T-cell (primary cell): ENCODE results near the gene TPM3. TPM values are rescaled to one million over a fixed set of nuclear protein-coding genes. Genes with fewer than 3 reads are reported as not detected.
"Not testable (repeated sequence)": the region's sequence is repeated elsewhere in the genome, so short reads cannot be mapped to it uniquely, and the experiment has no call there.

Experiments
- ATAC-seq, 4 experiments: fragments of 200-7000 bp in 3 of 4; fragments of 150-1000 bp in 1 of 4; cut with Tn5 transposase; replicated peaks in 1 of 4; 1 replicate in 3 of 4; 2 replicates in 1 of 4; pipeline ENCODE4 v1.10.0; 2021; ENCODE audit warnings: moderate library complexity in 3 of 4, mild to moderate bottlenecking in 2 of 4, moderate number of reproducible peaks in 1 of 4
- CTCF ChIA-PET, 2 donors: fragments of 300-600 bp; sonication (Branson Sonifier 250); formaldehyde crosslinking; loops; one replicate each; lab custom pipeline; 2022; ENCODE audit warnings: antibody characterized with exemption in 2 of 2; lab: Charles Lee
- POLR2A ChIA-PET, 2 donors: fragments of 300-600 bp; sonication (Branson Sonifier 250); formaldehyde crosslinking; loops; one replicate each; lab custom pipeline; 2022; ENCODE audit warnings: antibody characterized with exemption in 2 of 2; lab: Charles Lee
- DNase-seq, 35 experiments: peaks; one replicate each; pipeline versions ENCODE4 v3.0.0 to v3.0.0-alpha.2; 2013 to 2023
- H3K27ac ChIP-seq: one replicate; pipeline ENCODE4 v1.5.1; 2013; ENCODE audit warnings: low read length
- H3K27me3 ChIP-seq, 2 experiments: replicated peaks in 1 of 2; 1 replicate in 1 of 2; 2 replicates in 1 of 2; pipeline versions ENCODE4 v1.6.1 to v1.7.0; 2013; ENCODE audit warnings: low read length in 1 of 2, mixed read lengths in 1 of 2; ENCODE audit not compliant: control insufficient read depth in 2 of 2, insufficient read depth in 2 of 2; ENCODE audit errors: extremely low read depth in 1 of 2
- H3K36me3 ChIP-seq, 2 donors: 1 replicate in 1 of 2; 2 replicates in 1 of 2; pipeline versions ENCODE4 v1.6.1 to v1.7.0; 2013; ENCODE audit warnings: low read length in 1 of 2; ENCODE audit not compliant: control insufficient read depth in 2 of 2, insufficient read depth in 1 of 2; ENCODE audit errors: extremely low read depth in 1 of 2
- H3K4me1 ChIP-seq, 2 experiments: 1 replicate in 1 of 2; 2 replicates in 1 of 2; pipeline versions ENCODE4 v1.6.1 to v1.7.0; 2013; ENCODE audit warnings: low read length in 2 of 2, mixed read lengths in 1 of 2; ENCODE audit not compliant: insufficient read depth in 2 of 2, control insufficient read depth in 1 of 2; ENCODE audit errors: extremely low read depth in 1 of 2
- H3K4me3 ChIP-seq, 2 donors: 1 replicate in 1 of 2; 2 replicates in 1 of 2; pipeline versions ENCODE4 v1.5.1 to v1.7.0; 2013; ENCODE audit warnings: mild to moderate bottlenecking in 2 of 2, low read length in 1 of 2, moderate library complexity in 1 of 2; ENCODE audit not compliant: control insufficient read depth in 1 of 2; ENCODE audit errors: extremely low read depth in 1 of 2
- H3K9me3 ChIP-seq: 2 replicates; pipeline ENCODE4 v1.7.0; 2013
- H3K27ac Mint-ChIP-seq, 2 donors: one replicate each; pipeline ENCODE4 v1.8.0; 2020 to 2021; ENCODE audit warnings: mild to moderate bottlenecking in 2 of 2, mixed read lengths in 2 of 2
- H3K27me3 Mint-ChIP-seq, 2 donors: one replicate each; pipeline ENCODE4 v1.8.0; 2021 to 2022; ENCODE audit warnings: mixed read lengths in 2 of 2
- H3K36me3 Mint-ChIP-seq: one replicate; pipeline ENCODE4 v1.8.0; 2021; ENCODE audit warnings: mixed read lengths
- H3K4me1 Mint-ChIP-seq, 3 donors: one replicate each; pipeline ENCODE4 v1.8.0; 2020 to 2022; ENCODE audit warnings: mixed read lengths in 3 of 3, mild to moderate bottlenecking in 1 of 3
- H3K4me3 Mint-ChIP-seq, 3 donors: one replicate each; pipeline ENCODE4 v1.8.0; 2020 to 2022; ENCODE audit warnings: mild to moderate bottlenecking in 3 of 3, mixed read lengths in 3 of 3, moderate library complexity in 3 of 3
- H3K9me3 Mint-ChIP-seq, 3 donors: one replicate each; pipeline ENCODE4 v1.8.0; 2020 to 2022; ENCODE audit warnings: mixed read lengths in 3 of 3
- WGBS: methylation state at CpG from one replicate; pipeline ENCODE4 v1.1.5; 2013; ENCODE audit warnings: missing lambda C conversion rate; ENCODE audit not compliant: insufficient coverage; 5-methylcytosine and 5-hydroxymethylcytosine counted together
- total RNA-seq, 35 experiments: library from RNA in 6 of 35; stranded (reverse) in 6 of 35; fragments of 120-200 nt in 1 of 35; gene quantifications; one replicate each; pipeline versions ENCODE4 v1.2.1 to v1.2.4 and lab custom pipeline; 2013 to 2026

The TPM3 gene
- total RNA-seq, 5 donors from 2014 or later (not counting 1 experiment from before 2014, with no cell fraction given), result 340 to 396 (median 363) TPM

DNA sequence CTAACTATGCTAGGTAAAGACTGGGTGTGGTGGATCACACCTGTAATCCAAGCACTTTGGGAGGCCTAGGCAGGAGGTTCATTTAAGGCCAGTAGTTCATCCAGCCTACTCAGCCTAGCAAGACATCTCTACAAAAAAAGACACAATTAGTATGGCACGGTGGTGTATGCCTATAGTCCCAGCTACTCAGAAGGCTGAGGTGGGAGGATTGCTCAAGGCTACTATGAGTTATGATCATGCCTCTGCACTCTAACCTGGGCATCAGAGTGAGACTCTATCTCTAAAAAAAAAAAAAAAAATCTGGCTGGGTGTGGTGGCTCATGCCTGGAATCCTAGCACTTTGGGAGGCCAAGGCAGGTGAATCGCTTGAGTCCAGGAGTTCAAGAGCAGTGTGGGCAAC is 58.6 kb downstream of the TPM3 start:
- no peak overlapping the region for H3K27ac Mint-ChIP-seq
- no peaks in the 10 kb centered on the region for H3K27me3 Mint-ChIP-seq
- ATAC-seq (no peak), DNase-seq (no peak)
- Histone ChIP-seq H3K4me1 (no peaks in the 10 kb centered on the region), H3K27me3 (no peaks in the 10 kb centered on the region), H3K9me3 (no peaks in the 10 kb centered on the region), H3K27ac (no peak overlapping the region), H3K4me3 (no peak overlapping the region), H3K36me3 (no peaks in the 10 kb centered on the region)
- no peaks in the 10 kb centered on the region for H3K36me3 Mint-ChIP-seq
- H3K4me1 Mint-ChIP-seq, result no peaks in the 10 kb centered on the region
- ChIA-PET CTCF (no interaction called here), POLR2A (interaction anchor here in 1 of 2 donors (0.7 kb wide), 1 partner anchor 132 kb away, joined by 7 read pairs; no protein-coding TSS in a partner anchor)
- no peaks in the 10 kb centered on the region for H3K9me3 Mint-ChIP-seq
- no peak overlapping the region for H3K4me3 Mint-ChIP-seq
- WGBS, result 100% methylated on average over 1 of the region's 2 CpGs

DNA sequence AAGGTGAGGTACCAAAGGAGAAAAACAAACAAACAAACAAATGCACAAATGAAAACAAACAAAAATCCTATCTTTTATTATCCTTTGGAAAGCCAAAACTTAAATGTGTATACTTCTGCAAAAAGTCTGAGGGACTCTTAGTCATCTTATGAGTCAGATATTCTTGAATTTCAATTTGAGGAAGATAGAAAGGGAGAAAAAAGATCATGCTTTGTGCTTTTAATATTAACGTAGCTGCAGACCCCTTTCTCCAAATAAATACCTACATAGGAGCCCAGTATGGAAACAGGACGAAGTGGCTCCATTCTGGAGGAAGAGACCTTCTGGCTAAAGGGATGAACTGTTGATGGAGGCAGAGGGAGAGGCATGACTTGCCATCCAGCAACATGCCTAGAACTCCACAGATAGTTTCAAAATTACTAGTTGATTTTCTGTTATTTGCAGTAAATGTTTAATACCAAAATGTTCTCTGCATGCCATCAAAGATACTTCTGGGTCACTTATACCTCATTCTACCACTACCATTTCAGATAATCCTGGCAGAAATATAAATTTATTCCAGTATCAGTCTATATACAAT is 62.4 kb downstream of the TPM3 start:
- POLR2A ChIA-PET, result no interaction called here

DNA sequence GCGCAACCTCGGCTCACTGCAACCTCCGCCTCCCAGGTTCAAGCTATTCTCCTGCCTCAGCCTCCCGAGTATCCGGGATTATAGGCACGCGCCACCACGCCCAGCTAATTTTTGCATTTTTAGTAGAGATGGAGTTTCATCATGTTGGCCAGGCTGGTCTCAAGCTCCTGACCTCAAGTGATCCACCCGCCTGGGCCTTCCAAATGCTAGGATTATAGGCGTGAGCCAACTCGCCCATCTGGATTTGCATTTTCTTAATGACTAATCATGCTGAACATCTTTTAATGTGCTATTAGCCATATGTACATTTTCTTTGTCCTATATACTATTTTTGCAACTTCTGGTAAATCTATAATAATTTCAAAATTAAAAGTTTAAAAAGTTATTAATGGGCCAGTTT is 68.7 kb downstream of the TPM3 start:
- 100% methylated on average over 2 of the region's 11 CpGs for WGBS
- DNase-seq, H3K36me3 ChIP-seq, H3K9me3 Mint-ChIP-seq, ATAC-seq, H3K36me3 Mint-ChIP-seq, H3K4me3 Mint-ChIP-seq, H3K4me3 ChIP-seq, H3K27ac Mint-ChIP-seq, H3K27me3 Mint-ChIP-seq, H3K9me3 ChIP-seq, H3K4me1 ChIP-seq, POLR2A ChIA-PET, H3K27me3 ChIP-seq, H3K4me1 Mint-ChIP-seq, H3K27ac ChIP-seq: not testable (repeated sequence)
- CTCF ChIA-PET, result interaction anchor here (0.5 to 0.7 kb wide), 2 partner anchors 97 to 116 kb away, joined by 3 to 4 read pairs; no protein-coding TSS in a partner anchor

More for the DNA sequence above, 62.4 kb downstream of the TPM3 start:
- H3K4me1 ChIP-seq, result no peaks in the 10 kb centered on the region
- Mint-ChIP-seq H3K9me3 (no peaks in the 10 kb centered on the region), H3K27me3 (no peaks in the 10 kb centered on the region), H3K4me1 (no peaks in the 10 kb centered on the region), H3K36me3 (no peaks in the 10 kb centered on the region), H3K4me3 (no peak overlapping the region), H3K27ac (no peak overlapping the region)
- no peak overlapping the region for H3K4me3 ChIP-seq
- WGBS, result no CpG with 5 or more reads among the region's 2 CpGs
- CTCF ChIA-PET, result interaction anchor here in 1 of 2 donors (0.5 kb wide), 1 partner anchor 14 kb away, joined by 4 read pairs; no protein-coding TSS in a partner anchor
- H3K36me3 ChIP-seq, result no peaks in the 10 kb centered on the region
- H3K9me3 ChIP-seq, result no peaks in the 10 kb centered on the region
- DNase-seq, result no peak
- no peak overlapping the region for H3K27ac ChIP-seq
- ATAC-seq, result no peak
- no peaks in the 10 kb centered on the region for H3K27me3 ChIP-seq

DNA sequence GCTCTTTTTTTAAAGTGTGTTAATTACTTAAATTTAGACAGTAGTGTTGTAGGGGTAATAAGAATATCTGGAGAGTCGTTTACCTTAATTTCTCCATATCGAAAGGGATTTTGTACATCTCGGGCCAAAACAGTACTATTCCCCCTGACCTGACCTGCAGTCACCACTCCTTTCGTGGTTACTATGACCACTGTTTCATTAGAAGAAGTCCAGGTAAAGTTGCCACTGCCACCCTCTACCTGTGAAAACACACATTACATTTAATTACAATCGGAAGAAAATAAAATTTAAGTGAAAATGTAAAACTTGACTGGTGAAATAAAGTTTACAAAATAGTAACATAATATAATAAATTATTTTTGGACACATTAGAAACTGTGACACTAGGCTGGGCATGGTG is 74.3 kb downstream of the TPM3 start:
- Mint-ChIP-seq H3K9me3 (no peaks in the 10 kb centered on the region), H3K4me3 (no peak overlapping the region), H3K27me3 (no peaks in the 10 kb centered on the region), H3K27ac (no peak overlapping the region), H3K36me3 (no peaks in the 10 kb centered on the region), H3K4me1 (peaks cover 11 to 12% (median 12%) of the 10 kb centered on the region in 3 donors)
- POLR2A ChIA-PET, result interaction anchor here in 1 of 2 donors (0.7 kb wide), 1 partner anchor 226 kb away, joined by 3 read pairs; no protein-coding TSS in a partner anchor
- WGBS, result 60% methylated on average over 1 of the region's 5 CpGs
- CTCF ChIA-PET, result interaction anchor here in 1 of 2 donors (0.7 kb wide), 1 partner anchor 40 kb away, joined by 4 read pairs; no protein-coding TSS in a partner anchor
- no peak overlapping the region for H3K27ac ChIP-seq
- H3K9me3 ChIP-seq, result no peaks in the 10 kb centered on the region
- H3K4me3 ChIP-seq, result no peak overlapping the region
- DNase-seq (no peak), ATAC-seq (no peak)
- no peaks in the 10 kb centered on the region for H3K27me3 ChIP-seq
- peaks cover 4 to 10% of the 10 kb centered on the region in 2 experiments for H3K4me1 ChIP-seq
- no peaks in the 10 kb centered on the region for H3K36me3 ChIP-seq

DNA sequence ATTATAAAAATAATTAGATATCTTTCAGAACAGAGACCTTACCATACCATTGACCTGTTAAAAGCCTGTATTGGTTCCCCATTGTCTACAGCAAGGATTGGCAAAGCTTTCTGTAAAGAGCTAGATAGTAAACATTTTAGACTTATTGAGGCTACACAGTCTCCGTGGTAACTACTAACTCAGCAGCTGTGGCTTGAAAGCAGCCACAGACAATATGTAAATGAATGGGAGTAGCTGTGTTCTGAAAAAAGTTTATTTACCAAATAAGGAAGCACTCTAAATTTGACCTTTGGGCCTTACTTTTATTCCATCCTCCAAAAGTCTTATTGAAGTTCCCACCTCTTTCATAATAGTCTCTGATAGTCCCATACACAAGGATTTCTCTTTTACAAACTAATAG is 76.7 kb downstream of the TPM3 start:
- DNase-seq (peak in 1 of 35 experiments; percentile 33), ATAC-seq (peak in 1 of 4 experiments; percentile 79)
- no peaks in the 10 kb centered on the region for H3K36me3 Mint-ChIP-seq
- H3K4me3 Mint-ChIP-seq, result no peak overlapping the region
- ChIA-PET CTCF (no interaction called here), POLR2A (interaction anchor here in 1 of 2 donors (0.9 kb wide), 1 partner anchor 124 kb away, joined by 3 read pairs; the partner anchor contains the start of gene RPS27)
- peaks cover 11 to 12% (median 12%) of the 10 kb centered on the region in 3 donors for H3K4me1 Mint-ChIP-seq
- no peak overlapping the region for H3K27ac Mint-ChIP-seq
- no peak overlapping the region for H3K4me3 ChIP-seq
- no peaks in the 10 kb centered on the region for H3K27me3 Mint-ChIP-seq
- no peaks in the 10 kb centered on the region for H3K9me3 ChIP-seq
- H3K36me3 ChIP-seq, result no peaks in the 10 kb centered on the region
- WGBS, result 14% methylated on average over 1 of the region's 1 CpG
- no peaks in the 10 kb centered on the region for H3K9me3 Mint-ChIP-seq
- no peak overlapping the region for H3K27ac ChIP-seq
- peaks cover 4 to 10% of the 10 kb centered on the region in 2 experiments for H3K4me1 ChIP-seq
- H3K27me3 ChIP-seq, result no peaks in the 10 kb centered on the region
